Nephron (organoid): ENCODE results near the gene YRDC.

Experiments
- H3K27ac Mint-ChIP-seq, 3 experiments: 2 replicates each; pipeline ENCODE4 v1.8.0; 2020; ENCODE audit warnings: mixed read lengths in 3 of 3, mild to moderate bottlenecking in 2 of 3, moderate library complexity in 1 of 3
- H3K27me3 Mint-ChIP-seq: 2 replicates; pipeline ENCODE4 v1.8.0; 2021; ENCODE audit warnings: low read depth, mild to moderate bottlenecking, moderate library complexity, mixed read lengths
- H3K36me3 Mint-ChIP-seq: 2 replicates; pipeline ENCODE4 v1.8.0; 2020; ENCODE audit warnings: low read depth, mixed read lengths
- H3K4me1 Mint-ChIP-seq: 2 replicates; pipeline ENCODE4 v1.8.0; 2020; ENCODE audit warnings: mixed read lengths
- H3K4me3 Mint-ChIP-seq, 3 experiments: 2 replicates each; pipeline ENCODE4 v1.8.0; 2020; ENCODE audit warnings: mild to moderate bottlenecking in 3 of 3, mixed read lengths in 3 of 3, moderate library complexity in 2 of 3
- H3K9me3 Mint-ChIP-seq: 2 replicates; pipeline ENCODE4 v1.8.0; 2020; ENCODE audit warnings: mixed read lengths
- TF ChIP-seq, protein P1 (sequence below), 3 experiments: fragments of 200-600 bp; sonication (generic); IDR thresholded peaks; one replicate each; pipeline ENCODE4 v1.5.0; 2021; ENCODE audit warnings: antibody characterized with exemption in 3 of 3; ENCODE audit not compliant: unreplicated experiment in 3 of 3

Gene YRDC, protein sequence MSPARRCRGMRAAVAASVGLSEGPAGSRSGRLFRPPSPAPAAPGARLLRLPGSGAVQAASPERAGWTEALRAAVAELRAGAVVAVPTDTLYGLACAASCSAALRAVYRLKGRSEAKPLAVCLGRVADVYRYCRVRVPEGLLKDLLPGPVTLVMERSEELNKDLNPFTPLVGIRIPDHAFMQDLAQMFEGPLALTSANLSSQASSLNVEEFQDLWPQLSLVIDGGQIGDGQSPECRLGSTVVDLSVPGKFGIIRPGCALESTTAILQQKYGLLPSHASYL

DNA sequence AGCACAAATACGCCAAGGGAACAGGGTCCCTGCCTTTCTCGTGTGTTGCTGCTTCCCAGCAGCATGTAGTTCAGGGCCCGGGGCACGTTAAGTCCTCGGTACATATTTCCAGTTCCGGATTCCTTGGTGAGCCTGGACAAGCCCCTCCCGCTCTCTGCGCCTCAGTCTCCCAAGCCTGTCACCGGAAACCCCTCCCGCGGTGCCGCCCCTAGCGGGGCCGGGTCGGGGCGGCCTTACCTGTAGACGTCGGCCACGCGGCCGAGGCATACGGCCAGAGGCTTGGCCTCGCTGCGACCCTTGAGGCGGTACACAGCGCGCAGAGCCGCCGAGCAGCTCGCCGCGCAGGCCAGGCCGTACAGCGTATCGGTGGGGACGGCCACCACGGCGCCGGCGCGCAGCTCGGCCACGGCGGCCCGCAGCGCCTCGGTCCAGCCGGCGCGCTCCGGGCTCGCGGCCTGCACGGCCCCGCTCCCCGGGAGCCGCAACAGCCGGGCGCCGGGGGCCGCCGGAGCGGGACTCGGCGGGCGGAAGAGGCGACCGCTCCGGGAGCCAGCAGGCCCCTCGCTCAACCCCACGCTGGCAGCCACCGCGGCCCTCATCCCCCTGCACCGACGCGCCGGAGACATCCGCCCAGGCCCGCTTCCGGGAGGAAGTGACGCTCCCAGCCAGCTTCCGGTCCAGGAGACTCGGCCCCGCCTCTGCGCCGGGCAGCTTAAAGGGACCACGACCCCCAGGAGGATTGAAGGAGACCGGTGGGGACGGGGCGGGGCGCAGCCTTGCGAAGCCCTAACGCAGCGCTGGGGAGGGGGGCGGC lies at the start of gene YRDC, which contains the start of gene C1orf122:
Gene YRDC, minus strand, starts transcription at position 654 of the 814 bp plus-strand sequence. Its CDS starts 28 bp downstream, at position 626.
Gene C1orf122, plus strand, starts transcription at position 236 of the 814 bp plus-strand sequence. CDS start 615 bp downstream, outside the sequence.
- TF ChIP-seq, protein P1, sequence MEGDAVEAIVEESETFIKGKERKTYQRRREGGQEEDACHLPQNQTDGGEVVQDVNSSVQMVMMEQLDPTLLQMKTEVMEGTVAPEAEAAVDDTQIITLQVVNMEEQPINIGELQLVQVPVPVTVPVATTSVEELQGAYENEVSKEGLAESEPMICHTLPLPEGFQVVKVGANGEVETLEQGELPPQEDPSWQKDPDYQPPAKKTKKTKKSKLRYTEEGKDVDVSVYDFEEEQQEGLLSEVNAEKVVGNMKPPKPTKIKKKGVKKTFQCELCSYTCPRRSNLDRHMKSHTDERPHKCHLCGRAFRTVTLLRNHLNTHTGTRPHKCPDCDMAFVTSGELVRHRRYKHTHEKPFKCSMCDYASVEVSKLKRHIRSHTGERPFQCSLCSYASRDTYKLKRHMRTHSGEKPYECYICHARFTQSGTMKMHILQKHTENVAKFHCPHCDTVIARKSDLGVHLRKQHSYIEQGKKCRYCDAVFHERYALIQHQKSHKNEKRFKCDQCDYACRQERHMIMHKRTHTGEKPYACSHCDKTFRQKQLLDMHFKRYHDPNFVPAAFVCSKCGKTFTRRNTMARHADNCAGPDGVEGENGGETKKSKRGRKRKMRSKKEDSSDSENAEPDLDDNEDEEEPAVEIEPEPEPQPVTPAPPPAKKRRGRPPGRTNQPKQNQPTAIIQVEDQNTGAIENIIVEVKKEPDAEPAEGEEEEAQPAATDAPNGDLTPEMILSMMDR (IDR thresholded peaks at IDR 0.05; ENCODE audit: unreplicated experiment in 3 of 3) = no peak
- H3K4me1 Mint-ChIP-seq = peaks cover 17% of the 10 kb centered on the region
- peaks cover 32% of the 10 kb centered on the region for H3K36me3 Mint-ChIP-seq
- H3K9me3 Mint-ChIP-seq = no peaks in the 10 kb centered on the region
- peak within 1 kb of the TSS; percentile 93 to 99 (median 96) for H3K27ac Mint-ChIP-seq
- H3K4me3 Mint-ChIP-seq = peak within 1 kb of the TSS; percentile 95 to 97 (median 96)
- no peaks in the 10 kb centered on the region for H3K27me3 Mint-ChIP-seq

- Mint-ChIP-seq H3K36me3 (peaks cover 31% of the 10 kb centered on the region), H3K27ac (no peak overlapping the region), H3K4me3 (no peak overlapping the region), H3K27me3 (no peaks in the 10 kb centered on the region), H3K4me1 (peaks cover 19% of the 10 kb centered on the region), H3K9me3 (no peaks in the 10 kb centered on the region)
- TF ChIP-seq, protein P1 (IDR thresholded peaks at IDR 0.05; ENCODE audit: unreplicated experiment in 3 of 3) = no peak
Measured at GRCh38 chr1:37854406-37854805, 46.4 kb upstream of the YRDC start.

DNA sequence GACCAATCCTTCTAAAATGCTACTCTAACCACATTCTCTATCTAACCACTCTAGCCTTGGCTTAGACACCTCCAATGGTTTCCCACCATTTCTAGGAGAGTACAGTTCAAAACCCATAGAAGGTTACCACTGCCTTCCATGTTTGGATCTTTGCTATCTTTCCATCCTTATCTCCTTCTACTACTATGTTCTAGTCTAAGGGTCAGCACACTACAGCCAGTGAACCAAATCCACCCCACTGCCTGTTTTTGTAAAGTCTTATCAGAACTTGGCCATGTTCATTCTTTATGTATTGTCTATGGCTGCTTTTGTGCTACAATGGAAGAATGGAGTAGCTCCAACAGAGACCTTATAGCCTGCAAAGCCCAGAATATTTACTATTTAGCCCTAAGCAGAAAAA lies 45.1 kb upstream of the YRDC start:
- H3K27ac Mint-ChIP-seq = no peak overlapping the region
- peaks cover 31% of the 10 kb centered on the region for H3K36me3 Mint-ChIP-seq
- H3K4me1 Mint-ChIP-seq = peaks cover 14% of the 10 kb centered on the region
- H3K27me3 Mint-ChIP-seq = no peaks in the 10 kb centered on the region
- no peak overlapping the region for H3K4me3 Mint-ChIP-seq
- no peaks in the 10 kb centered on the region for H3K9me3 Mint-ChIP-seq
- TF ChIP-seq, protein P1 (IDR thresholded peaks at IDR 0.05; ENCODE audit: unreplicated experiment in 3 of 3) = no peak

DNA sequence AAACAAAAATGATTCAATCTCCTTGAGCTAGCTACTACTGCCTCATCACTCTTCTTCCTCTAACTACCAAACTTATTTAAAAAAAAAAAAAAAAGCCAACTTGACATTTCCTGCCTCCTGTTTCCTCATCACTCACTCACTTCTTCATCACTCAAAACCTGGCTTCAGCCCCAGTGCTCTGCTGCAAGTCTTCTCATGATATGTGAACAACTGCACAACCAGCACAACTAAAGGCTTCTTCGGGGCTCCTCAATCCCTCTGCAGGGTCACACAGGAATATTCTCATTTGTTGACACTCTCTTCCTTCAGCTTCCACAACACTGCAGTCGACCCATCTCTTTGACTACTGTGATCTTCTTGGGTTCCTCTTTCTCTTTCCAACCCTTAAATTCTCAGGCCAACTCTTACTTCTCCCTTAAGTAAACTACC lies 43.8 kb upstream of the YRDC start:
- H3K4me1 Mint-ChIP-seq = peaks cover 5% of the 10 kb centered on the region
- TF ChIP-seq, protein P1 (IDR thresholded peaks at IDR 0.05; ENCODE audit: unreplicated experiment in 3 of 3) = no peak
- H3K9me3 Mint-ChIP-seq = no peaks in the 10 kb centered on the region
- H3K27ac Mint-ChIP-seq = no peak overlapping the region
- H3K36me3 Mint-ChIP-seq = peaks cover 23% of the 10 kb centered on the region
- H3K27me3 Mint-ChIP-seq = no peaks in the 10 kb centered on the region
- no peak overlapping the region for H3K4me3 Mint-ChIP-seq

GRCh38 chr1:37851262-37851661 lies 43.3 kb upstream of the YRDC start:
- H3K27ac Mint-ChIP-seq = no peak overlapping the region
- TF ChIP-seq, protein P1 (IDR thresholded peaks at IDR 0.05; ENCODE audit: unreplicated experiment in 3 of 3) = no peak
- H3K27me3 Mint-ChIP-seq = no peaks in the 10 kb centered on the region
- peaks cover 5% of the 10 kb centered on the region for H3K4me1 Mint-ChIP-seq
- H3K9me3 Mint-ChIP-seq = no peaks in the 10 kb centered on the region
- peaks cover 20% of the 10 kb centered on the region for H3K36me3 Mint-ChIP-seq
- no peak overlapping the region for H3K4me3 Mint-ChIP-seq
